ENCODE measurements around the gene PLXDC2.

PLXDC2 gene

GRCh38 chr10:19915816-19916215 is 99.6 kb downstream of the PLXDC2 start:
- no peak for DNase-seq

GRCh38 chr10:19917751-19918478 is 101.7 kb downstream of the PLXDC2 start:
- DNase-seq = peak; percentile 11

- DNase-seq = peak; percentile 72
These were observed 102.6 kb downstream of the PLXDC2 start for GRCh38 chr10:19918794-19919193.

GRCh38 chr10:19919671-19920070 is 103.4 kb downstream of the PLXDC2 start:
- DNase-seq = no peak

- no peak for DNase-seq
These were observed 104.0 kb downstream of the PLXDC2 start for GRCh38 chr10:19920075-19920726.

- peak; percentile 82 for DNase-seq
These were observed 105.3 kb downstream of the PLXDC2 start for GRCh38 chr10:19921300-19922140.

GRCh38 chr10:19922236-19922963 is 106.2 kb downstream of the PLXDC2 start:
- DNase-seq = peak; percentile 90

- no peak for DNase-seq
These were observed 108.8 kb downstream of the PLXDC2 start for GRCh38 chr10:19925064-19925463.

GRCh38 chr10:19928936-19929335 is 112.7 kb downstream of the PLXDC2 start:
- no peak for DNase-seq

GRCh38 chr10:19929506-19930140 is 113.4 kb downstream of the PLXDC2 start:
- DNase-seq = peak; percentile 79

- peak; percentile 54 for DNase-seq
These were observed 115.0 kb downstream of the PLXDC2 start for GRCh38 chr10:19930936-19931893.

GRCh38 chr10:19931894-19932590 is 115.8 kb downstream of the PLXDC2 start:
- DNase-seq = no peak

- no peak for DNase-seq
These were observed 116.7 kb downstream of the PLXDC2 start for GRCh38 chr10:19932806-19933371.

GRCh38 chr10:19933772-19934171 is 117.5 kb downstream of the PLXDC2 start:
- DNase-seq = no peak

GRCh38 chr10:19935176-19935575 is 118.9 kb downstream of the PLXDC2 start:
- no peak for DNase-seq

GRCh38 chr10:19936289-19936688 is 120.1 kb downstream of the PLXDC2 start:
- no peak for DNase-seq

- no peak for DNase-seq
These were observed 121.8 kb downstream of the PLXDC2 start for GRCh38 chr10:19937989-19938388.

GRCh38 chr10:19941206-19941880 is 125.1 kb downstream of the PLXDC2 start:
- no peak for DNase-seq

- peak; percentile 15 for DNase-seq
These were observed 128.9 kb downstream of the PLXDC2 start for GRCh38 chr10:19944911-19945663.

All from fibroblast of skin of right quadriceps (primary cell).